HCT116 (cell line): Measurements from ENCODE around the gene CCHCR1. TPM values are rescaled to one million over a fixed set of nuclear protein-coding genes. Genes with fewer than 3 reads are reported as not detected.

Experiments
- ATAC-seq: fragments of 200-7000 bp; cut with Tn5 transposase; 2 replicates; pipeline ENCODE4 v1.9.1; 2020; ENCODE audit warnings: mild to moderate bottlenecking, moderate library complexity
- BruUV-seq: library from RNA; stranded (reverse); fragments of 400-500 nt; replicated peaks from 2 replicates; lab custom pipeline; 2021; lab: Mats Ljungman, UMichigan
- CTCF ChIA-PET: fragments of 300-600 bp; sonication (Branson Sonifier 250); formaldehyde crosslinking; loops from one replicate; lab custom pipeline; 2021; ENCODE audit warnings: antibody characterized with exemption; lab: Charles Lee
- POLR2A ChIA-PET: fragments of 300-600, 350-600 bp; sonication (Branson Sonifier 250); formaldehyde crosslinking; loops from one replicate; lab custom pipeline; 2021; ENCODE audit warnings: antibody characterized with exemption; lab: Charles Lee
- RAD21 ChIA-PET, 2 experiments: fragments of 300-600 bp; sonication (Branson Sonifier 250); formaldehyde crosslinking; loops; one replicate each; lab custom pipeline; 2023; ENCODE audit warnings: low total read pairs in 2 of 2; ENCODE audit not compliant: uncharacterized antibody in 2 of 2, unreplicated experiment in 2 of 2, low non-redundant PET in 1 of 2; lab: Charles Lee
- DNase-seq: peaks from one replicate; pipeline ENCODE4 v3.0.0-alpha.2; 2010; ENCODE audit warnings: low read depth, low spot score
- H2AFZ ChIP-seq: fragments of 200-600 bp; shearing (Covaris generic), sonication (generic); 2 replicates; pipeline ENCODE4 v1.6.1; 2017; ENCODE audit warnings: low read depth, mixed run types, mixed read lengths, antibody characterized with exemption, low read length; ENCODE audit not compliant: poor library complexity, severe bottlenecking
- H3K27ac ChIP-seq: 2 replicates; pipeline ENCODE4 v1.5.1; 2012; ENCODE audit warnings: low read depth, low read length
- H3K27me3 ChIP-seq: fragments of 200-600 bp; sonication (generic); 2 replicates; pipeline ENCODE4 v1.6.1; 2016; ENCODE audit warnings: mixed run types, low read length, mixed read lengths; ENCODE audit not compliant: insufficient read depth
- H3K36me3 ChIP-seq, 2 experiments: fragments of 200-500 bp in 1 of 2; fragments of 200-600 bp in 1 of 2; sonication (Bioruptor generic) in 1 of 2; sonication (generic) in 1 of 2; 2 replicates each; pipeline versions ENCODE4 v1.5.1 to v1.6.1; 2014 to 2016; ENCODE audit warnings: low read length in 2 of 2, inconsistent platforms in 1 of 2, mixed read lengths in 1 of 2, mixed run types in 1 of 2; ENCODE audit not compliant: insufficient read depth in 2 of 2, control insufficient read depth in 1 of 2
- H3K4me1 ChIP-seq, 2 experiments: fragments of 200-600 bp in 1 of 2; sonication (generic) in 1 of 2; 2 replicates each; pipeline versions ENCODE4 v1.5.1 to v1.6.1; 2012 to 2017; ENCODE audit warnings: low read length in 2 of 2, inconsistent platforms in 1 of 2, mild to moderate bottlenecking in 1 of 2, mixed read lengths in 1 of 2, mixed run types in 1 of 2, moderate library complexity in 1 of 2; ENCODE audit not compliant: insufficient read depth in 2 of 2, control insufficient read depth in 1 of 2
- H3K4me2 ChIP-seq: fragments of 200-600 bp; sonication (generic); 2 replicates; pipeline ENCODE4 v1.6.1; 2017; ENCODE audit warnings: mixed run types, low read length, mixed read lengths
- H3K4me3 ChIP-seq, 2 experiments: fragments of 200-600 bp in 1 of 2; sonication (generic) in 1 of 2; replicated peaks in 1 of 2; 2 replicates each; pipeline ENCODE4 v1.5.1; 2011 to 2016; ENCODE audit warnings: low read length in 2 of 2, control low read depth in 1 of 2, low read depth in 1 of 2, mild to moderate bottlenecking in 1 of 2, mixed read lengths in 1 of 2, mixed run types in 1 of 2
- H3K79me2 ChIP-seq: fragments of 200-600 bp; sonication (generic); 2 replicates; pipeline ENCODE4 v1.6.1; 2017; ENCODE audit warnings: mild to moderate bottlenecking, mixed run types, low read length, moderate library complexity, mixed read lengths; ENCODE audit not compliant: insufficient read depth
- H3K9ac ChIP-seq: fragments of 200-600 bp; sonication (generic); 2 replicates; pipeline ENCODE4 v1.6.1; 2016; ENCODE audit warnings: low read length, mixed read lengths
- H3K9me2 ChIP-seq: fragments of 200-600 bp; sonication (generic), shearing (Covaris generic); 2 replicates; pipeline ENCODE4 v1.6.1; 2017; ENCODE audit warnings: mixed run types, mild to moderate bottlenecking, moderate library complexity; ENCODE audit not compliant: insufficient read depth
- H3K9me3 ChIP-seq, 2 experiments: fragments of 200-500 bp in 1 of 2; fragments of 200-600 bp in 1 of 2; sonication (Bioruptor generic) in 1 of 2; sonication (generic) in 1 of 2; 2 replicates each; pipeline ENCODE4 v1.6.1; 2014 to 2017; ENCODE audit warnings: low read length in 2 of 2, mixed read lengths in 2 of 2, inconsistent platforms in 1 of 2, low read depth in 1 of 2, mild to moderate bottlenecking in 1 of 2, mixed run types in 1 of 2, moderate library complexity in 1 of 2; ENCODE audit not compliant: control insufficient read depth in 1 of 2, insufficient read depth in 1 of 2
- H4K20me1 ChIP-seq: fragments of 200-600 bp; sonication (generic), shearing (Covaris generic); 2 replicates; pipeline ENCODE4 v1.6.1; 2017; ENCODE audit warnings: mixed run types, mild to moderate bottlenecking, moderate library complexity; ENCODE audit not compliant: insufficient read depth
- ATF3 ChIP-seq: IDR thresholded peaks from 2 replicates; pipeline ENCODE4 v1.6.1; 2012
- CBX3 ChIP-seq: IDR thresholded peaks from 2 replicates; pipeline ENCODE4 v1.6.1; 2012; ENCODE audit warnings: low read depth
- CEBPB ChIP-seq: IDR thresholded peaks from 2 replicates; pipeline ENCODE4 v1.6.1; 2012; ENCODE audit warnings: low read depth
- CTCF ChIP-seq, 3 experiments: fragments of 200-600 bp in 1 of 3; sonication (generic) in 1 of 3; IDR thresholded peaks in 2 of 3; conservative IDR thresholded peaks in 1 of 3; 2 replicates each; pipeline ENCODE4 v1.5.1; 2012 to 2017; ENCODE audit warnings: low read depth in 2 of 3, low read length in 2 of 3, antibody characterized with exemption in 1 of 3, borderline replicate concordance in 1 of 3, control low read depth in 1 of 3, mild to moderate bottlenecking in 1 of 3, mixed read lengths in 1 of 3, mixed run types in 1 of 3, moderate library complexity in 1 of 3; ENCODE audit not compliant: insufficient read depth in 1 of 3
- EGR1 ChIP-seq: IDR thresholded peaks from 2 replicates; pipeline ENCODE4 v1.6.1; 2012; ENCODE audit warnings: low read depth
- ELF1 ChIP-seq: IDR thresholded peaks from 2 replicates; pipeline ENCODE4 v1.6.1; 2012; ENCODE audit warnings: low read depth, borderline replicate concordance
- EZH2phosphoT487 ChIP-seq: fragments of 200-600 bp; IDR thresholded peaks from 2 replicates; pipeline ENCODE4 v1.6.1; 2018; ENCODE audit warnings: antibody characterized with exemption, borderline replicate concordance
- FOSL1 ChIP-seq: IDR thresholded peaks from 2 replicates; pipeline ENCODE4 v1.6.1; 2012; ENCODE audit warnings: low read depth
- MAX ChIP-seq: IDR thresholded peaks from 2 replicates; pipeline ENCODE4 v1.6.1; 2012
- POLR2A ChIP-seq: IDR thresholded peaks from 2 replicates; pipeline ENCODE4 v1.7.0; 2011; ENCODE audit warnings: borderline replicate concordance; ENCODE audit not compliant: insufficient read depth, insufficient read length; ENCODE audit errors: extremely low read depth
- POLR2AphosphoS5 ChIP-seq: IDR thresholded peaks from 2 replicates; pipeline ENCODE4 v1.6.1; 2011; ENCODE audit warnings: mild to moderate bottlenecking, low read depth, low read length, moderate library complexity
- SP1 ChIP-seq: IDR thresholded peaks from 2 replicates; pipeline ENCODE4 v1.6.1; 2012; ENCODE audit warnings: low read depth
- SRF ChIP-seq: IDR thresholded peaks from 2 replicates; pipeline ENCODE4 v1.6.1; 2012; ENCODE audit warnings: low read depth
- YY1 ChIP-seq: IDR thresholded peaks from 2 replicates; pipeline ENCODE4 v1.6.1; 2011; ENCODE audit warnings: low read length, low read depth, moderate library complexity, mild to moderate bottlenecking; ENCODE audit not compliant: insufficient replicate concordance; ENCODE audit errors: extremely low read depth
- ZFX ChIP-seq: fragments of 450-650 bp; IDR thresholded peaks from 2 replicates; pipeline ENCODE4 v1.6.1; 2017
- intact Hi-C: fragments of 100-400 bp; cut with micrococcal nuclease; formaldehyde crosslinking; loops from 2 replicates; pipeline ENCODE4 v1.10.0; 2022
- total RNA-seq: library from RNA; stranded (reverse); gene quantifications from one replicate; pipeline ENCODE4 v1.2.1, GENCODE V29; 2021; ENCODE audit not compliant: unreplicated experiment
- TF ChIP-seq, protein P1 (sequence below): IDR thresholded peaks from 2 replicates; pipeline ENCODE4 v1.6.1; 2012; ENCODE audit warnings: low read depth

Gene CCHCR1
- total RNA-seq, 1 experiment from 2014 or later: 40.7 TPM

- no peaks in the 10 kb centered on the region for H3K79me2 ChIP-seq
- H3K4me1 ChIP-seq: no peaks in the 10 kb centered on the region
- no peak overlapping the region for H3K27ac ChIP-seq
- no peak overlapping the region for H2AFZ ChIP-seq
- no peak overlapping the region for H3K4me2 ChIP-seq
- RAD21 ChIA-PET: no interaction called here
- no TSS peak for BruUV-seq
- H3K27me3 ChIP-seq: no peaks in the 10 kb centered on the region
- CTCF ChIA-PET: no interaction called here
- intact Hi-C loops: no loop called here
- H3K9ac ChIP-seq: no peak overlapping the region
- DNase-seq (no peak), ATAC-seq (no peak)
- H3K9me3 ChIP-seq: no peaks in the 10 kb centered on the region
- H3K9me2 ChIP-seq: no peaks in the 10 kb centered on the region
- TF ChIP-seq SP1: no peak
- no peak for TF ChIP-seq EZH2phosphoT487
- no peak for TF ChIP-seq ATF3
- no peak for TF ChIP-seq ZFX
- no peak for TF ChIP-seq POLR2AphosphoS5
- TF ChIP-seq ELF1: no peak
- no peak for TF ChIP-seq YY1
- TF ChIP-seq CBX3: no peak
- TF ChIP-seq MAX: no peak
- no peak for TF ChIP-seq SRF
- no peak for TF ChIP-seq FOSL1
- H4K20me1 ChIP-seq: no peaks in the 10 kb centered on the region
- POLR2A ChIA-PET: no interaction called here
- peaks cover 0 to 3% of the 10 kb centered on the region in 2 experiments; a peak in 1 of 4 replicates for H3K36me3 ChIP-seq
- H3K4me3 ChIP-seq: no peak overlapping the region
Observed at GRCh38 chr6:31145386-31145785, 12.2 kb downstream of the CCHCR1 start.

GRCh38 chr6:31144970-31145340 is 12.6 kb downstream of the CCHCR1 start:
- Histone ChIP-seq H3K4me2 (no peak overlapping the region), H3K27ac (no peak overlapping the region), H3K27me3 (no peaks in the 10 kb centered on the region), H3K9me3 (no peaks in the 10 kb centered on the region), H2AFZ (no peak overlapping the region), H3K9me2 (no peaks in the 10 kb centered on the region), H3K9ac (no peak overlapping the region), H3K4me3 (no peak overlapping the region), H3K4me1 (no peaks in the 10 kb centered on the region), H3K36me3 (peaks cover 0 to 3% of the 10 kb centered on the region in 2 experiments; a peak in 1 of 4 replicates), H4K20me1 (no peaks in the 10 kb centered on the region), H3K79me2 (no peaks in the 10 kb centered on the region)
- ChIA-PET POLR2A (no interaction called here), CTCF (no interaction called here), RAD21 (no interaction called here)
- DNase-seq: no peak
- BruUV-seq: no TSS peak
- no peak for ATAC-seq
- intact Hi-C loops: no loop called here
- TF ChIP-seq CEBPB (no peak), CBX3 (no peak), POLR2AphosphoS5 (no peak), YY1 (no peak), CTCF (IDR thresholded peaks at IDR 0.05 in 2 of 3, conservative IDR thresholded peaks at IDR 0.05 in 1 of 3; ENCODE audit: borderline replicate concordance in 1 of 3, insufficient read depth in 1 of 3, low read depth in 2 of 3, low read length in 2 of 3) (no peak), ELF1 (no peak), EGR1 (no peak), POLR2A (no peak), ATF3 (no peak)
- TF ChIP-seq, protein P1, sequence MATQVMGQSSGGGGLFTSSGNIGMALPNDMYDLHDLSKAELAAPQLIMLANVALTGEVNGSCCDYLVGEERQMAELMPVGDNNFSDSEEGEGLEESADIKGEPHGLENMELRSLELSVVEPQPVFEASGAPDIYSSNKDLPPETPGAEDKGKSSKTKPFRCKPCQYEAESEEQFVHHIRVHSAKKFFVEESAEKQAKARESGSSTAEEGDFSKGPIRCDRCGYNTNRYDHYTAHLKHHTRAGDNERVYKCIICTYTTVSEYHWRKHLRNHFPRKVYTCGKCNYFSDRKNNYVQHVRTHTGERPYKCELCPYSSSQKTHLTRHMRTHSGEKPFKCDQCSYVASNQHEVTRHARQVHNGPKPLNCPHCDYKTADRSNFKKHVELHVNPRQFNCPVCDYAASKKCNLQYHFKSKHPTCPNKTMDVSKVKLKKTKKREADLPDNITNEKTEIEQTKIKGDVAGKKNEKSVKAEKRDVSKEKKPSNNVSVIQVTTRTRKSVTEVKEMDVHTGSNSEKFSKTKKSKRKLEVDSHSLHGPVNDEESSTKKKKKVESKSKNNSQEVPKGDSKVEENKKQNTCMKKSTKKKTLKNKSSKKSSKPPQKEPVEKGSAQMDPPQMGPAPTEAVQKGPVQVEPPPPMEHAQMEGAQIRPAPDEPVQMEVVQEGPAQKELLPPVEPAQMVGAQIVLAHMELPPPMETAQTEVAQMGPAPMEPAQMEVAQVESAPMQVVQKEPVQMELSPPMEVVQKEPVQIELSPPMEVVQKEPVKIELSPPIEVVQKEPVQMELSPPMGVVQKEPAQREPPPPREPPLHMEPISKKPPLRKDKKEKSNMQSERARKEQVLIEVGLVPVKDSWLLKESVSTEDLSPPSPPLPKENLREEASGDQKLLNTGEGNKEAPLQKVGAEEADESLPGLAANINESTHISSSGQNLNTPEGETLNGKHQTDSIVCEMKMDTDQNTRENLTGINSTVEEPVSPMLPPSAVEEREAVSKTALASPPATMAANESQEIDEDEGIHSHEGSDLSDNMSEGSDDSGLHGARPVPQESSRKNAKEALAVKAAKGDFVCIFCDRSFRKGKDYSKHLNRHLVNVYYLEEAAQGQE: no peak
